DND-41 (cell line): Measurements from ENCODE around the gene MECP2.

ENCODE experiments used
- ATAC-seq: fragments of 200-7000 bp; cut with Tn5 transposase; 3 replicates; pipeline ENCODE4 v1.9.1; 2021; ENCODE audit warnings: low read depth; ENCODE audit not compliant: insufficient read depth
- DNase-seq: peaks from one replicate; pipeline ENCODE4 v3.0.0-alpha.2; 2020
- H2AFZ ChIP-seq: 2 replicates; pipeline ENCODE4 v1.6.0; 2012; ENCODE audit warnings: low read depth, low read length
- H3K27ac ChIP-seq: 2 replicates; pipeline ENCODE4 v1.5.1; 2012; ENCODE audit warnings: low read length, inconsistent platforms
- H3K27me3 ChIP-seq: fragments of 200-600 bp; sonication (generic); 2 replicates; pipeline ENCODE4 v1.6.0; 2012; ENCODE audit warnings: low read length, mild to moderate bottlenecking, inconsistent platforms; ENCODE audit not compliant: insufficient read depth, poor library complexity
- H3K36me3 ChIP-seq: 2 replicates; pipeline ENCODE4 v1.5.1; 2012; ENCODE audit warnings: low read length, inconsistent platforms; ENCODE audit not compliant: insufficient read depth
- H3K4me1 ChIP-seq: 2 replicates; pipeline ENCODE4 v1.5.1; 2012; ENCODE audit warnings: mild to moderate bottlenecking, low read length; ENCODE audit not compliant: insufficient read depth
- H3K4me2 ChIP-seq: 2 replicates; pipeline ENCODE4 v1.6.0; 2012; ENCODE audit warnings: mild to moderate bottlenecking, moderate library complexity, low read length, inconsistent platforms; ENCODE audit not compliant: insufficient read depth
- H3K4me3 ChIP-seq, 2 experiments: fragments of 200-600 bp in 1 of 2; shearing (Covaris generic) in 1 of 2; 2 replicates each; pipeline ENCODE4 v1.5.1; 2012 to 2016; ENCODE audit warnings: inconsistent platforms in 2 of 2, low read length in 2 of 2, mild to moderate bottlenecking in 2 of 2, low read depth in 1 of 2, moderate library complexity in 1 of 2
- H3K79me2 ChIP-seq: 2 replicates; pipeline ENCODE4 v1.6.0; 2012; ENCODE audit warnings: low read length, inconsistent platforms; ENCODE audit not compliant: insufficient read depth
- H3K9ac ChIP-seq: 2 replicates; pipeline ENCODE4 v1.6.0; 2012; ENCODE audit warnings: low read depth, mild to moderate bottlenecking, inconsistent platforms, low read length, moderate library complexity
- H3K9me3 ChIP-seq: 2 replicates; pipeline ENCODE4 v1.5.1; 2012; ENCODE audit warnings: low read length, moderate library complexity, mild to moderate bottlenecking, inconsistent platforms; ENCODE audit not compliant: insufficient read depth, severe bottlenecking
- H4K20me1 ChIP-seq: 2 replicates; pipeline ENCODE4 v1.6.0; 2012; ENCODE audit warnings: low read length; ENCODE audit not compliant: insufficient read depth
- EZH2 ChIP-seq: IDR thresholded peaks from 3 replicates; pipeline ENCODE4 v1.6.1; 2012; ENCODE audit warnings: borderline replicate concordance, low read depth, mild to moderate bottlenecking, moderate library complexity, low read length, inconsistent platforms; ENCODE audit not compliant: severe bottlenecking
- TF ChIP-seq, protein P1 (sequence below): IDR thresholded peaks from 2 replicates; pipeline ENCODE4 v1.5.1; 2012; ENCODE audit warnings: borderline replicate concordance, low read length, moderate library complexity, mild to moderate bottlenecking; ENCODE audit not compliant: poor library complexity, severe bottlenecking; ENCODE audit errors: extremely low read depth

The MECP2 gene

DNA sequence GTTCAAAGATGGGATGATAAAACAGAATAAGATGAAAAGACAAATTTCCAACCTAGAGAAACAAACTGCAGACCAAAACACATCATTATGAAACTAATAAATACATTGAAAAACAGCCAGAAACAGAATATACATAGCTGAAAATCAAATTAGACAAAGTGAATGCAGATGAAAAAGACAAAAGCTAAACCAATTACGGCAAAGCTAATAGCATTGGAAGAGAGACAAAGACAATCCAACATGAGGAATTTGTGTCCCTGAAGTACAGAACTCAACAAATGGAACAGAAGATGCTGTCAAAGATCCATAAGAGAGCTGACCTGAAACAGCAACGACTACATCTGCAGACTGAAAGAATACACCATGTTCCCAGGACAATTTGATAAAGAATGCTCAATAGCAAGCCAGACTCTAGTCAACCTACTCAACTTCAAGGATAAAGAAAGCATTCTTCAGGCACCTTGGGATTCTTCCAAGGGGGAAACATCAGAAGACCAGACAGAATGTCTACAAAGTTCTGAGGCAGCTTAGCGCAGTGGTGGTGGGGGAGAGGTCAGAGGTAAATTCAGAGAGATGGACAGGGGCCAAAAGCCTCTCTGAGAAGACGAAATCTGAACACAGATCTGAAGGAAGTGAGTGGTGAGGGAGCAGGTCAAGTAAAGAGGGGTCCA lies 50.4 kb downstream of the MECP2 start:
- Histone ChIP-seq H3K79me2 (peaks cover 93% of the 10 kb centered on the region), H4K20me1 (peaks cover 32% of the 10 kb centered on the region), H3K36me3 (peaks cover 52% of the 10 kb centered on the region), H3K4me1 (no peaks in the 10 kb centered on the region; the same call in none of the 2 replicates), H2AFZ (no peak overlapping the region), H3K27ac (no peak overlapping the region), H3K9me3 (no peaks in the 10 kb centered on the region), H3K4me3 (no peak overlapping the region), H3K27me3 (no peaks in the 10 kb centered on the region), H3K4me2 (no peak overlapping the region), H3K9ac (no peak overlapping the region)
- ATAC-seq (no peak), DNase-seq (no peak)
- TF ChIP-seq, protein P1, sequence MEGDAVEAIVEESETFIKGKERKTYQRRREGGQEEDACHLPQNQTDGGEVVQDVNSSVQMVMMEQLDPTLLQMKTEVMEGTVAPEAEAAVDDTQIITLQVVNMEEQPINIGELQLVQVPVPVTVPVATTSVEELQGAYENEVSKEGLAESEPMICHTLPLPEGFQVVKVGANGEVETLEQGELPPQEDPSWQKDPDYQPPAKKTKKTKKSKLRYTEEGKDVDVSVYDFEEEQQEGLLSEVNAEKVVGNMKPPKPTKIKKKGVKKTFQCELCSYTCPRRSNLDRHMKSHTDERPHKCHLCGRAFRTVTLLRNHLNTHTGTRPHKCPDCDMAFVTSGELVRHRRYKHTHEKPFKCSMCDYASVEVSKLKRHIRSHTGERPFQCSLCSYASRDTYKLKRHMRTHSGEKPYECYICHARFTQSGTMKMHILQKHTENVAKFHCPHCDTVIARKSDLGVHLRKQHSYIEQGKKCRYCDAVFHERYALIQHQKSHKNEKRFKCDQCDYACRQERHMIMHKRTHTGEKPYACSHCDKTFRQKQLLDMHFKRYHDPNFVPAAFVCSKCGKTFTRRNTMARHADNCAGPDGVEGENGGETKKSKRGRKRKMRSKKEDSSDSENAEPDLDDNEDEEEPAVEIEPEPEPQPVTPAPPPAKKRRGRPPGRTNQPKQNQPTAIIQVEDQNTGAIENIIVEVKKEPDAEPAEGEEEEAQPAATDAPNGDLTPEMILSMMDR, result no peak
- TF ChIP-seq EZH2, result no peak

DNA sequence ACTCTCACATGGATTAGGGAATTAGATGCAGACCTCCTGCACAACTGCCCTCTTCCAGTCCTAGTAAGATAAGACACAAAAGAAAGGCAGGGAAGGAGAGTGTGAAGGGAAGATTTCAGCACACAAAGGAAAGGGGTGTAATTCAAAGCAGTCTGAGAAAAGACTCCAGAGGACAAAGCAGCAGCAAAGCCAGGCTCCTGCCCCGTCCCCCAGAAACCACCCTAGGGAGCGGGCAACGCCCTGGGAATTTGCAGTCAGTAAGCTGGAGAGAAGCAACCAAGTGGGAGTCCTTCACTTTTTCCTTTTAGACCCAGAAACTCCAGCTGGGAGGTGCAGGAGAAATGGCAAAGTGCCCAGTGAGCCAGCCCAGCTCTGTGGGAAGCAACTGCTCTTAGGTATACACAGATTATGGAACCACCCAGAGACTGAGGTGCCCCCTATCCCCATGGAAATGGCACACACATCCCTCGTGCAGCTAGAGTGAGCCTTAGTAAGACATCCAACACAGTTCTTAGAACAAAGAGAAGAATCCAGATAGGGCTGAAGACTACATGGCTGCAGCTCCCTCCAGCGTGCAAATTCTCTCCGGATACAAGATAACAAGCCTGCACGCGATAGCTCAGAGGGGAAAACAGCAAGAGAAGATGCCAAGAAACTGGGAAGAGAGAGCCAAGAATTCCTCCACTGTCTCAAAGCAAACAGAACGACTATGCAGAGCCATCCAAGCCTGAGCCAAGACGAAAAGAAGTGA lies 51.3 kb downstream of the MECP2 start:
- peaks cover 27% of the 10 kb centered on the region for H4K20me1 ChIP-seq
- DNase-seq (no peak), ATAC-seq (no peak)
- no peak overlapping the region for H3K4me2 ChIP-seq
- H3K4me3 ChIP-seq, result no peak overlapping the region
- H3K27me3 ChIP-seq, result no peaks in the 10 kb centered on the region
- H3K9ac ChIP-seq, result no peak overlapping the region
- H3K79me2 ChIP-seq, result peaks cover 94% of the 10 kb centered on the region
- H3K36me3 ChIP-seq, result peaks cover 53% of the 10 kb centered on the region
- H3K9me3 ChIP-seq, result no peaks in the 10 kb centered on the region
- no peaks in the 10 kb centered on the region; the same call in 1 of the 2 replicates for H3K4me1 ChIP-seq
- H3K27ac ChIP-seq, result no peak overlapping the region
- H2AFZ ChIP-seq, result no peak overlapping the region
- TF ChIP-seq, protein P1, result no peak
- TF ChIP-seq EZH2, result no peak

DNA sequence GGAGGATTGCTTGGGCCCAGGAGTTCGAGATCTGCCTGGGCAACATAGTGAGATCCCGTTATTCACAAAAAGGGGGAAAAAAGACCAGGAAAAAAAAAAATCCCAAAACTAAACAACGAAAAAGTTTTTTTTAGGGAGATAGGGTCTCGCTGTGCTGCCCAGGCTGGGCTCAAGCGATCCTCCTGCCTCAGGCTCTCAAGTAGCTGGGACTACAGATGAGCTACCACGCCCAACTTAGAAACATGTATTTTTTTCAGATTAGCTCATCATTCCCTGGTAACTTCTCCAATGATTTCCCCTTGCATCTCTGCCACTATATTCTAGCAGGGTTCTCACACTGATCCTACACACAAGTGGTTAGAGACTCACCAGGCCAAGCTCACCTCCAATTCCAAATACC lies 53.4 kb downstream of the MECP2 start:
- Histone ChIP-seq H3K27ac (no peak overlapping the region), H3K4me3 (no peak overlapping the region), H3K79me2 (peaks cover 94% of the 10 kb centered on the region), H3K36me3 (peaks cover 44% of the 10 kb centered on the region), H3K9ac (no peak overlapping the region), H3K27me3 (no peaks in the 10 kb centered on the region), H3K9me3 (no peaks in the 10 kb centered on the region), H3K4me1 (no peaks in the 10 kb centered on the region), H4K20me1 (peaks cover 15% of the 10 kb centered on the region), H3K4me2 (no peak overlapping the region), H2AFZ (no peak overlapping the region)
- no peak for TF ChIP-seq EZH2
- TF ChIP-seq, protein P1, result no peak
- ATAC-seq (no peak), DNase-seq (no peak)
